Glutamatergic neuron (in vitro differentiated cells): ENCODE data around the gene ZNF70. TPM values are rescaled to one million over a fixed set of nuclear protein-coding genes. Genes with fewer than 3 reads are reported as not detected.

Source experiments
- DNase-seq: peaks from one replicate; pipeline ENCODE4 v3.0.0; 2022
- H3K27ac Mint-ChIP-seq: one replicate; pipeline ENCODE4 v1.8.0; 2020; ENCODE audit warnings: mild to moderate bottlenecking, mixed read lengths, inconsistent platforms; ENCODE audit not compliant: unreplicated experiment
- H3K27me3 Mint-ChIP-seq: one replicate; pipeline ENCODE4 v1.8.0; 2020; ENCODE audit warnings: mild to moderate bottlenecking, moderate library complexity, mixed read lengths, inconsistent platforms; ENCODE audit not compliant: unreplicated experiment
- H3K36me3 Mint-ChIP-seq: one replicate; pipeline ENCODE4 v1.8.0; 2020; ENCODE audit warnings: mild to moderate bottlenecking, mixed read lengths, inconsistent platforms; ENCODE audit not compliant: unreplicated experiment
- H3K4me1 Mint-ChIP-seq: one replicate; pipeline ENCODE4 v1.8.0; 2020; ENCODE audit warnings: mild to moderate bottlenecking, low read depth, mixed read lengths, inconsistent platforms; ENCODE audit not compliant: unreplicated experiment
- H3K4me3 Mint-ChIP-seq: one replicate; pipeline ENCODE4 v1.8.0; 2020; ENCODE audit warnings: mild to moderate bottlenecking, mixed read lengths, inconsistent platforms; ENCODE audit not compliant: unreplicated experiment
- H3K9me3 Mint-ChIP-seq: one replicate; pipeline ENCODE4 v1.8.0; 2020; ENCODE audit warnings: mild to moderate bottlenecking, moderate library complexity, mixed read lengths, inconsistent platforms; ENCODE audit not compliant: unreplicated experiment
- CTCF ChIP-seq: fragments of 200-600 bp; sonication (generic); IDR thresholded peaks from one replicate; pipeline ENCODE4 v1.5.0; 2021; ENCODE audit not compliant: partially characterized antibody, unreplicated experiment
- total RNA-seq: library from RNA; stranded (reverse); fragmentation: NEBNext Ultra II Directional; extraction: Animal tissue kit (Norgen Biotek cat#: 25700); gene quantifications from one replicate; pipeline ENCODE4 v1.2.1, GENCODE V29; 2021; ENCODE audit not compliant: unreplicated experiment

The ZNF70 gene
- total RNA-seq, 1 donor from 2014 or later: 9.0 TPM

- Mint-ChIP-seq H3K36me3 (no peaks in the 10 kb centered on the region), H3K27me3 (peaks cover 3% of the 10 kb centered on the region), H3K4me3 (no peak overlapping the region), H3K9me3 (peaks cover under 1% of the 10 kb centered on the region), H3K4me1 (peaks cover 10% of the 10 kb centered on the region), H3K27ac (no peak overlapping the region)
- no peak for DNase-seq
- TF ChIP-seq CTCF: no peak
These were observed 52.8 kb downstream of the ZNF70 start for GRCh38 chr22:23698094-23698493.

- Mint-ChIP-seq H3K27ac (no peak overlapping the region), H3K27me3 (peaks cover 6% of the 10 kb centered on the region), H3K9me3 (peaks cover 6% of the 10 kb centered on the region), H3K36me3 (no peaks in the 10 kb centered on the region), H3K4me3 (no peak overlapping the region), H3K4me1 (peaks cover 13% of the 10 kb centered on the region)
- no peak for TF ChIP-seq CTCF
- no peak for DNase-seq
These were observed 53.6 kb downstream of the ZNF70 start for GRCh38 chr22:23697031-23697970.

- no peak for TF ChIP-seq CTCF
- Mint-ChIP-seq H3K36me3 (peaks cover 2% of the 10 kb centered on the region), H3K27ac (no peak overlapping the region), H3K27me3 (peaks cover 6% of the 10 kb centered on the region), H3K4me3 (no peak overlapping the region), H3K4me1 (peaks cover 9% of the 10 kb centered on the region), H3K9me3 (peaks cover 9% of the 10 kb centered on the region)
- no peak for DNase-seq
These were observed 54.5 kb downstream of the ZNF70 start for GRCh38 chr22:23696326-23696851.

GRCh38 chr22:23695571-23696325 is 55.2 kb downstream of the ZNF70 start:
- Mint-ChIP-seq H3K4me1 (peaks cover 9% of the 10 kb centered on the region), H3K27me3 (peaks cover 6% of the 10 kb centered on the region), H3K27ac (no peak overlapping the region), H3K9me3 (peaks cover 9% of the 10 kb centered on the region), H3K4me3 (no peak overlapping the region), H3K36me3 (peaks cover 8% of the 10 kb centered on the region)
- no peak for DNase-seq
- TF ChIP-seq CTCF: no peak

- Mint-ChIP-seq H3K4me3 (no peak overlapping the region), H3K27ac (no peak overlapping the region), H3K4me1 (peaks cover 9% of the 10 kb centered on the region), H3K9me3 (peaks cover 9% of the 10 kb centered on the region), H3K36me3 (peaks cover 8% of the 10 kb centered on the region), H3K27me3 (peaks cover 6% of the 10 kb centered on the region)
- TF ChIP-seq CTCF: no peak
- no peak for DNase-seq
These were observed 55.8 kb downstream of the ZNF70 start for GRCh38 chr22:23695141-23695540.
